IMR-90 (cell line): ENCODE data around the gene LAMC2. TPM values are rescaled to one million over a fixed set of nuclear protein-coding genes. Genes with fewer than 3 reads are reported as not detected.

Source experiments
- ATAC-seq: fragments of 200-7000 bp; cut with Tn5 transposase; 2 replicates; pipeline ENCODE4 v1.9.1; 2020; ENCODE audit warnings: low read depth, mild to moderate bottlenecking, moderate library complexity
- BruUV-seq: library from RNA; stranded (reverse); fragments of 400-500 nt; replicated peaks from 2 replicates; lab custom pipeline; 2021; lab: Mats Ljungman, UMichigan
- CTCF ChIA-PET: fragments of 300-600 bp; formaldehyde crosslinking; extraction: SDS; loops from one replicate; lab custom pipeline; 2021; ENCODE audit warnings: antibody characterized with exemption; lab: Yijun Ruan, JAX
- POLR2A ChIA-PET: fragments of 300-600 bp; sonication (Branson Sonifier 250); formaldehyde crosslinking; loops from one replicate; lab custom pipeline; 2022; ENCODE audit warnings: antibody characterized with exemption; ENCODE audit not compliant: unreplicated experiment; lab: Charles Lee
- DNase-seq: peaks from one replicate; pipeline ENCODE4 v3.0.0; 2013
- H2AFZ ChIP-seq: replicated peaks from 2 replicates; pipeline ENCODE3; 2013; ENCODE audit warnings: low read length, mild to moderate bottlenecking; ENCODE audit not compliant: poor library complexity
- H2AK5ac ChIP-seq: 2 replicates; pipeline ENCODE4 v1.6.1; 2013; ENCODE audit warnings: low read depth, low read length, inconsistent platforms
- H2AK9ac ChIP-seq: replicated peaks from 2 replicates; pipeline ENCODE3; 2013; ENCODE audit warnings: mild to moderate bottlenecking, low read depth, low read length, moderate library complexity; ENCODE audit not compliant: poor library complexity
- H2BK120ac ChIP-seq: 2 replicates; pipeline ENCODE4 v1.6.1; 2013; ENCODE audit warnings: low read depth, low read length, inconsistent platforms
- H2BK15ac ChIP-seq: 3 replicates; pipeline ENCODE4 v1.6.1; 2013; ENCODE audit warnings: low read depth, low read length, inconsistent platforms
- H2BK20ac ChIP-seq: 2 replicates; pipeline ENCODE4 v1.6.1; 2013; ENCODE audit warnings: low read depth, mild to moderate bottlenecking, inconsistent platforms, low read length, moderate library complexity
- H2BK5ac ChIP-seq: 2 replicates; pipeline ENCODE4 v1.6.1; 2013; ENCODE audit warnings: mild to moderate bottlenecking, low read depth, low read length, inconsistent platforms; ENCODE audit not compliant: poor library complexity, severe bottlenecking
- H3K14ac ChIP-seq: replicated peaks from 2 replicates; pipeline ENCODE4 v1.6.1; 2013; ENCODE audit warnings: low read depth, low read length, inconsistent platforms
- H3K18ac ChIP-seq: 2 replicates; pipeline ENCODE4 v1.6.1; 2013; ENCODE audit warnings: low read depth, low read length, control low read depth
- H3K23ac ChIP-seq: 2 replicates; pipeline ENCODE4 v1.6.1; 2013; ENCODE audit warnings: low read depth, low read length, inconsistent platforms
- H3K27ac ChIP-seq: 2 replicates; pipeline ENCODE4 v1.5.1; 2013; ENCODE audit warnings: mild to moderate bottlenecking, control low read depth, low read length; ENCODE audit not compliant: insufficient read depth
- H3K27me3 ChIP-seq: 2 replicates; pipeline ENCODE4 v1.6.1; 2013; ENCODE audit warnings: low read length; ENCODE audit not compliant: control insufficient read depth, insufficient read depth
- H3K36me3 ChIP-seq: 2 replicates; pipeline ENCODE4 v1.6.1; 2013; ENCODE audit warnings: low read length, mixed read lengths; ENCODE audit not compliant: control insufficient read depth, insufficient read depth
- H3K4ac ChIP-seq: 2 replicates; pipeline ENCODE4 v1.6.1; 2013; ENCODE audit warnings: low read depth, low read length, inconsistent platforms
- H3K4me1 ChIP-seq: 2 replicates; pipeline ENCODE4 v1.6.1; 2013; ENCODE audit warnings: low read length, mixed read lengths; ENCODE audit not compliant: control insufficient read depth, insufficient read depth
- H3K4me2 ChIP-seq: 2 replicates; pipeline ENCODE4 v1.6.1; 2013; ENCODE audit warnings: low read depth, mild to moderate bottlenecking, control low read depth, low read length, moderate library complexity
- H3K4me3 ChIP-seq: 2 replicates; pipeline ENCODE4 v1.5.1; 2013; ENCODE audit warnings: low read depth, mild to moderate bottlenecking, control low read depth, low read length, moderate library complexity; ENCODE audit not compliant: insufficient read depth
- H3K56ac ChIP-seq: 2 replicates; pipeline ENCODE4 v1.6.1; 2013; ENCODE audit warnings: low read length, inconsistent platforms; ENCODE audit not compliant: insufficient read depth; ENCODE audit errors: extremely low read depth
- H3K79me1 ChIP-seq, 2 experiments: 2 replicates each; pipeline ENCODE4 v1.6.1; 2013; ENCODE audit warnings: low read length in 2 of 2, inconsistent platforms in 1 of 2, low read depth in 1 of 2
- H3K9ac ChIP-seq: 2 replicates; pipeline ENCODE4 v1.6.1; 2013; ENCODE audit warnings: low read depth, low read length, control low read depth
- H3K9me1 ChIP-seq: 2 replicates; pipeline ENCODE4 v1.6.1; 2013; ENCODE audit warnings: low read length, inconsistent platforms; ENCODE audit not compliant: insufficient read depth
- H3K9me3 ChIP-seq: 2 replicates; pipeline ENCODE4 v1.6.1; 2013; ENCODE audit warnings: low read length; ENCODE audit not compliant: control insufficient read depth, insufficient read depth
- H4K20me1 ChIP-seq: 2 replicates; pipeline ENCODE4 v1.6.1; 2013; ENCODE audit warnings: low read length, inconsistent platforms; ENCODE audit not compliant: insufficient read depth
- H4K5ac ChIP-seq: 2 replicates; pipeline ENCODE4 v1.6.1; 2013; ENCODE audit warnings: mild to moderate bottlenecking, low read depth, low read length, control low read depth
- H4K8ac ChIP-seq, 2 experiments: 2 replicates each; pipeline ENCODE4 v1.6.1; 2013; ENCODE audit warnings: low read depth in 2 of 2, low read length in 2 of 2, control low read depth in 1 of 2, inconsistent platforms in 1 of 2
- H4K91ac ChIP-seq: 2 replicates; pipeline ENCODE4 v1.6.1; 2013; ENCODE audit warnings: low read depth, low read length, inconsistent platforms; ENCODE audit not compliant: insufficient read depth
- BHLHE40 ChIP-seq: fragments of 150-350 bp; IDR thresholded peaks from 2 replicates; pipeline ENCODE4 v1.6.1; 2016; ENCODE audit warnings: mild to moderate bottlenecking, low read depth, low read length
- CEBPB ChIP-seq: IDR thresholded peaks from 2 replicates; pipeline ENCODE4 v1.6.1; 2012; ENCODE audit warnings: low read depth, low read length, improper control_type of control experiment
- CHD1 ChIP-seq: IDR thresholded peaks from 2 replicates; pipeline ENCODE4 v1.6.1; 2012; ENCODE audit warnings: low read depth, low read length, improper control_type of control experiment
- CTCF ChIP-seq: conservative IDR thresholded peaks from 2 replicates; pipeline ENCODE4 v1.5.1; 2012; ENCODE audit warnings: mild to moderate bottlenecking, low read depth, low read length, improper control_type of control experiment
- ELK1 ChIP-seq: fragments of 150-350 bp; IDR thresholded peaks from 2 replicates; pipeline ENCODE4 v1.6.1; 2016; ENCODE audit warnings: low read depth, mild to moderate bottlenecking, low read length, moderate library complexity, borderline replicate concordance
- FOS ChIP-seq: fragments of 150-350 bp; IDR thresholded peaks from 2 replicates; pipeline ENCODE4 v1.6.1; 2016; ENCODE audit warnings: low read depth, low read length
- MAFK ChIP-seq: IDR thresholded peaks from 2 replicates; pipeline ENCODE4 v1.6.1; 2012; ENCODE audit warnings: low read depth, low read length, improper control_type of control experiment
- MAZ ChIP-seq: IDR thresholded peaks from 2 replicates; pipeline ENCODE4 v1.6.1; 2012; ENCODE audit warnings: low read depth, mild to moderate bottlenecking, low read length, improper control_type of control experiment, moderate library complexity, borderline replicate concordance
- MXI1 ChIP-seq: IDR thresholded peaks from 2 replicates; pipeline ENCODE4 v1.6.1; 2012; ENCODE audit warnings: low read depth, mild to moderate bottlenecking, low read length, moderate library complexity, borderline replicate concordance
- NFE2L2 ChIP-seq: fragments of 150-350 bp; IDR thresholded peaks from 2 replicates; pipeline ENCODE4 v1.6.1; 2016; ENCODE audit warnings: low read depth, mild to moderate bottlenecking, low read length
- POLR2A ChIP-seq: IDR thresholded peaks from 2 replicates; pipeline ENCODE4 v1.6.1; 2012; ENCODE audit warnings: mild to moderate bottlenecking, low read depth, low read length
- RAD21 ChIP-seq: IDR thresholded peaks from 2 replicates; pipeline ENCODE4 v1.6.1; 2012; ENCODE audit warnings: low read length, improper control_type of control experiment
- RCOR1 ChIP-seq: IDR thresholded peaks from 2 replicates; pipeline ENCODE4 v1.6.1; 2012; ENCODE audit warnings: mild to moderate bottlenecking, low read length, improper control_type of control experiment; ENCODE audit not compliant: insufficient replicate concordance
- RFX5 ChIP-seq: IDR thresholded peaks from 2 replicates; pipeline ENCODE4 v1.8.0; 2012; ENCODE audit warnings: low read depth, mild to moderate bottlenecking, low read length, moderate library complexity
- SMC3 ChIP-seq: fragments of 150-350 bp; IDR thresholded peaks from 2 replicates; pipeline ENCODE4 v1.6.1; 2016; ENCODE audit warnings: low read depth, mild to moderate bottlenecking, antibody characterized with exemption, low read length, moderate library complexity
- USF2 ChIP-seq: fragments of 150-350 bp; IDR thresholded peaks from 2 replicates; pipeline ENCODE4 v1.6.1; 2017; ENCODE audit warnings: mild to moderate bottlenecking, antibody characterized with exemption, low read length, low read depth
- WGBS, 2 experiments: methylation state at CpG; one replicate each; pipeline versions ENCODE4 v1.1.5 to v1.1.7; 2013; ENCODE audit warnings: missing lambda C conversion rate in 2 of 2; ENCODE audit not compliant: insufficient read length in 1 of 2; ENCODE audit errors: extremely low coverage in 2 of 2; 5-methylcytosine and 5-hydroxymethylcytosine counted together
- dilution Hi-C: fragments of 300-500 bp; cut with HindIII; formaldehyde crosslinking; loops from one replicate; pipeline ENCODE4 v1.14.3; 2018; ENCODE audit warnings: low sequenced_read_pairs; ENCODE audit not compliant: unreplicated experiment
- in situ Hi-C: fragments of 300-500 bp; cut with MboI; formaldehyde crosslinking; loops from 3 replicates; pipeline ENCODE4 v1.14.3; 2019; ENCODE audit warnings: low sequenced_read_pairs, inconsistent platforms, mixed read lengths
- intact Hi-C: fragments of 100-400 bp; cut with micrococcal nuclease; formaldehyde crosslinking; loops from 2 replicates; pipeline ENCODE4 v1.10.0; 2022
- polyA plus RNA-seq, 3 experiments: library from polyadenylated mRNA; depleted of rRNA; stranded (reverse); fragments of >200 nt; gene quantifications; 2 replicates each; pipeline ENCODE4 v1.2.3, GENCODE V29; 2012; ENCODE audit warnings: low replicate concordance in 1 of 3
- total RNA-seq: library from RNA; depleted of rRNA; stranded (reverse); fragments of >200 nt; gene quantifications from 2 replicates; pipeline ENCODE4 v1.2.3, GENCODE V29; 2012

The LAMC2 gene
- total and polyA plus RNA-seq, 2 of the 4 experiments (the other 2 are of a cell fraction): 2.3 to 2.8 TPM

- no peak overlapping the region for H4K91ac ChIP-seq
Measured at GRCh38 chr1:183222909-183223308, 36.8 kb downstream of the LAMC2 start.

More at GRCh38 chr1:183222909-183223308, 36.8 kb downstream of the LAMC2 start:
- no peak overlapping the region for H2AK9ac ChIP-seq
- peaks cover 5% of the 10 kb centered on the region; the same call in 1 of the 2 replicates for H3K9me1 ChIP-seq
- H3K9me3 ChIP-seq: no peaks in the 10 kb centered on the region
- no peak for DNase-seq
- no peak for ATAC-seq
- H2BK5ac ChIP-seq: no peak overlapping the region
- H3K56ac ChIP-seq: no peak overlapping the region
- H2AFZ ChIP-seq: no peak overlapping the region
- no peak overlapping the region for H4K5ac ChIP-seq
- no peak overlapping the region for H3K9ac ChIP-seq
- H3K4me2 ChIP-seq: no peak overlapping the region
- no peak overlapping the region for H3K14ac ChIP-seq
- no peaks in the 10 kb centered on the region for H4K20me1 ChIP-seq
- 100% methylated on average over 1 of the region's 3 CpGs; no CpG with 5 or more reads in 1 of the 2 experiments for WGBS, 2 experiments
- no peak overlapping the region for H2BK120ac ChIP-seq
- dilution Hi-C loops: no loop called here
- no peak overlapping the region for H2AK5ac ChIP-seq
- H2BK20ac ChIP-seq: peak overlapping the region; percentile 6
- no peak overlapping the region for H3K27ac ChIP-seq
- no TSS peak for BruUV-seq
- H4K8ac ChIP-seq: no peak overlapping the region
- intact Hi-C loops: no loop called here
- in situ Hi-C loops: no loop called here
- no peaks in the 10 kb centered on the region for H3K36me3 ChIP-seq
- POLR2A ChIA-PET: no interaction called here
- peak overlapping the region; percentile 45; the same call in 2 of the 3 replicates for H2BK15ac ChIP-seq
- no peak for TF ChIP-seq BHLHE40
- no peak for TF ChIP-seq ELK1
- no peak for TF ChIP-seq CEBPB
- TF ChIP-seq SMC3: no peak
- TF ChIP-seq RCOR1: no peak
- TF ChIP-seq FOS: no peak
- TF ChIP-seq MAFK: no peak
- no peak for TF ChIP-seq CTCF
- no peak for TF ChIP-seq MXI1
- TF ChIP-seq USF2: no peak
- no peak for TF ChIP-seq MAZ
- no peak for TF ChIP-seq RAD21
- TF ChIP-seq POLR2A: no peak
- no peak for TF ChIP-seq RFX5
- TF ChIP-seq NFE2L2: no peak
- TF ChIP-seq CHD1: no peak
- no peak overlapping the region for H3K4ac ChIP-seq
- no peak overlapping the region for H3K18ac ChIP-seq
- H3K79me1 ChIP-seq: no peaks in the 10 kb centered on the region
- CTCF ChIA-PET: no interaction called here
- no peak overlapping the region for H3K23ac ChIP-seq
- H3K4me1 ChIP-seq: peaks cover 6% of the 10 kb centered on the region
- H3K27me3 ChIP-seq: no peaks in the 10 kb centered on the region
- H3K4me3 ChIP-seq: no peak overlapping the region
